ENCODE measurements around the gene ZBTB25.

Gene ZBTB25

DNA sequence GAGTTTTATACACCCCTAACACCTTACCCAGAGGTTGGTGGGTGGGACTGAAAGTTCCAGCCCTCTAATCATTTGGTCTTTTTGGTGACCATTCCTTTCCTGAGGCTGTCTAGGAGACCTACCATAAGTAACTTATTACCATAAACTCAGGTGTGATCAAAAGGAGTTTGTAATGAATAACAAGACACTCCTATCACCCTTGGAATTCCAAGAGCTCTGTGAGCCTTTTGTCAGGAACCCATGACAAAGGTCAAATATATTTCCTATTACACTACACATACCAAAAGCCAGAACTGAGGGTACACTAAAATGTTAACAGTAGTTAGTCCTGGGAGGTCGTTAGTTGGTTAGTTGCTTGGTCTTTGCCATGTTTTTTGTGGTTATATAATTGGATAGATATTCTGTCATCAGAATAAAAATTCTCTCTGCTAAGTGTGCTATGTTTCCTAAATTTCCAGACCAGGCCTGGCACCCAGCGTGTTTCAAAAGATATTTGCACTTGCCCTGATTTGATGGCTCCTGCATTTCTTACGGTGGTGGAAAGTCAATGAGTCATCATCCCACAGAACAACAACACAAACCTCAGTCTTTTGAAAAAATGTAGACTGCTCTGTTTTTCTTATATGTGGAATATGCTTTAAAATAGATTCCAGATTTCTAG is 65.3 kb downstream of the ZBTB25 start:
- DNase-seq (ENCODE audit: low read depth), result no peak
- TF ChIP-seq MYC (IDR thresholded peaks at IDR 0.05; ENCODE audit: low read depth, low read length) (no peak), POLR2A (IDR thresholded peaks at IDR 0.05; ENCODE audit: extremely low read depth, insufficient read length) (no peak)
- TF ChIP-seq, protein P1, sequence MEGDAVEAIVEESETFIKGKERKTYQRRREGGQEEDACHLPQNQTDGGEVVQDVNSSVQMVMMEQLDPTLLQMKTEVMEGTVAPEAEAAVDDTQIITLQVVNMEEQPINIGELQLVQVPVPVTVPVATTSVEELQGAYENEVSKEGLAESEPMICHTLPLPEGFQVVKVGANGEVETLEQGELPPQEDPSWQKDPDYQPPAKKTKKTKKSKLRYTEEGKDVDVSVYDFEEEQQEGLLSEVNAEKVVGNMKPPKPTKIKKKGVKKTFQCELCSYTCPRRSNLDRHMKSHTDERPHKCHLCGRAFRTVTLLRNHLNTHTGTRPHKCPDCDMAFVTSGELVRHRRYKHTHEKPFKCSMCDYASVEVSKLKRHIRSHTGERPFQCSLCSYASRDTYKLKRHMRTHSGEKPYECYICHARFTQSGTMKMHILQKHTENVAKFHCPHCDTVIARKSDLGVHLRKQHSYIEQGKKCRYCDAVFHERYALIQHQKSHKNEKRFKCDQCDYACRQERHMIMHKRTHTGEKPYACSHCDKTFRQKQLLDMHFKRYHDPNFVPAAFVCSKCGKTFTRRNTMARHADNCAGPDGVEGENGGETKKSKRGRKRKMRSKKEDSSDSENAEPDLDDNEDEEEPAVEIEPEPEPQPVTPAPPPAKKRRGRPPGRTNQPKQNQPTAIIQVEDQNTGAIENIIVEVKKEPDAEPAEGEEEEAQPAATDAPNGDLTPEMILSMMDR (IDR thresholded peaks at IDR 0.05; ENCODE audit: low read depth, low read length), result no peak
- TF ChIP-seq, protein P2, sequence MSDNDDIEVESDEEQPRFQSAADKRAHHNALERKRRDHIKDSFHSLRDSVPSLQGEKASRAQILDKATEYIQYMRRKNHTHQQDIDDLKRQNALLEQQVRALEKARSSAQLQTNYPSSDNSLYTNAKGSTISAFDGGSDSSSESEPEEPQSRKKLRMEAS (IDR thresholded peaks at IDR 0.05; ENCODE audit: low read depth, low read length), result no peak

DNA sequence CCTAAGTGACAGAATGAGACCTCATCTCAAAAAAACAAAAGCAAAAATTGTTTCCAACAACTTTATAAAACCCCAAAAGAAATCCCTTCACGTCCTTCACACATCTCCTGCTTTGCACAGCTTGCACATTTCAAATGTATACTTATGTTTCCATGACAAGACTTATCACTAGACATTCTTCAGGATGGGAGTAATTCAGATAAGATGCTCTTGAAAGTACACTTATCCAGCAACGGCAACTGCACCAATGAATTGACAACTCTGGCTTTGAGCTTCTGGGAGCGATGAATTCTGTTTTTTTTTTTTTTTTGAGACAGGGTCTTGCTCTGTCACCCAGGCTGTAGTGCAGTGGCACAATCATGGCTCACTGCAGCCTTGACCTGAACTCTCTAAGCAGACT is 69.1 kb downstream of the ZBTB25 start:
- H3K4me3 ChIP-seq (ENCODE audit: low read depth, low read length), result no peak overlapping the region
- TF ChIP-seq, protein P1 (IDR thresholded peaks at IDR 0.05; ENCODE audit: low read depth, low read length), result no peak
- TF ChIP-seq, protein P2 (IDR thresholded peaks at IDR 0.05; ENCODE audit: low read depth, low read length), result no peak
- TF ChIP-seq MYC (IDR thresholded peaks at IDR 0.05; ENCODE audit: low read depth, low read length) (no peak), POLR2A (IDR thresholded peaks at IDR 0.05; ENCODE audit: extremely low read depth, insufficient read length) (no peak)
- DNase-seq (ENCODE audit: low read depth), result no peak

More for the DNA sequence above, 65.3 kb downstream of the ZBTB25 start:
- H3K4me3 ChIP-seq (ENCODE audit: low read depth, low read length), result no peak overlapping the region

DNA sequence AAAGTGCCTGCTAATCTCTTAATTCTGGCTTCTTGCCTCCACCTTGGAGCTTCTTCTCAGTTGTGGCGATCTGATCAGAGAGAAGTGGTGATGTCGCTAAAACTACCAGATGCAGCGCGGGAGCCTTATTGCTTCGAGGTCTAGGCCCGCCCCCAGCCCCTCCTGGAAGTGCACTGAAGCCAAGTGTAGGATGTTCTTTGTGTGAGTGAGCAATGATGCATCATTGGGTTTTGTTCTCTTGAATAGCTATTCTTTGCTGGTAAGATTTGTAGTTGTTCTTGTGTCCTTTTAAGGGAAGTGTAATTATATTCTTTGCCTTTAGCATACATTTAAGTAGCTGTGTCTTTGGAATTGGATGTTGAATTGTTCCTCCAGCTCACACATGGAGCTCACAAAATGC is 79.7 kb downstream of the ZBTB25 start:
- TF ChIP-seq, protein P2 (IDR thresholded peaks at IDR 0.05; ENCODE audit: low read depth, low read length), result no peak
- TF ChIP-seq MYC (IDR thresholded peaks at IDR 0.05; ENCODE audit: low read depth, low read length) (no peak), POLR2A (IDR thresholded peaks at IDR 0.05; ENCODE audit: extremely low read depth, insufficient read length) (no peak)
- TF ChIP-seq, protein P1 (IDR thresholded peaks at IDR 0.05; ENCODE audit: low read depth, low read length), result no peak
- DNase-seq (ENCODE audit: low read depth), result no peak
- H3K4me3 ChIP-seq (ENCODE audit: low read depth, low read length), result no peak overlapping the region

DNA sequence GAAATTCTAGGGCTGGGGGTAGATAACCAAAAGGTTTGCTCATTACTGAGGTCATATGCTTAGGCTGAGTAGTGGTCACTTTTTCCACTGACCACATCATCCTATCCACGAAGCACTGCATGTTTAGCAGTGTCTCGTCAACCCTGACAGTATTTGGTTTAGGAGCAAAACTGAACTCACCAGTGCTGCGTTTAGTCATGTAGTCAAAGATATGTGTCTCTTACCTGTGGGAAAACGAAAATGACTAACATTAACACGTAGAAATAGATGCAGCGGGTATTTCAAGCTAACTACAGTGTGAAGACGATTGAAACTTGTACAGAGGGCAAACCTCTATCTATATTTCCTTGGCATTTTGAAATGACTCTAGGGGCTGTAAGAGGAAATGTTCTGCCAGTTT is 80.9 kb downstream of the ZBTB25 start:
- TF ChIP-seq, protein P1 (IDR thresholded peaks at IDR 0.05; ENCODE audit: low read depth, low read length), result no peak
- TF ChIP-seq MYC (IDR thresholded peaks at IDR 0.05; ENCODE audit: low read depth, low read length) (no peak), POLR2A (IDR thresholded peaks at IDR 0.05; ENCODE audit: extremely low read depth, insufficient read length) (no peak)
- TF ChIP-seq, protein P2 (IDR thresholded peaks at IDR 0.05; ENCODE audit: low read depth, low read length), result no peak

DNA sequence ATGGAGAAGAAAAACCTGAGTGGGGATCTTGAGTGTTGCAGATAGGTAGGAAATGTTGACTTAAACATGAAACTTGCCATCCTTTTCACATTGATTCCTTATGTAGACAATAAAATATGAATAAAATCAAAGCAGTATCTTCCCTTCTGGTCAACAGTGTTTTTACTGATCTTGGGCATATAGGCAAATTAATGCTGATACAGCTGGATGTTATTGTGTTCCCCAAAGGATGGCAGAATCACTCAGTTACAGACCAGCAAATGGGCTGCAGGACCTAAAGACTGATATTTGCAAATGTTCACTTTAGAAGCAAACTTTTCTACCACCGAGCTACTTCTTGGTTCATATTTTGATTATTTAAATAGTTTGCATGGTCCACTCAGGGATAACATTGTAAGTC is 81.6 kb downstream of the ZBTB25 start:
- no peak overlapping the region for H3K4me3 ChIP-seq (ENCODE audit: low read depth, low read length)
- DNase-seq (ENCODE audit: low read depth), result no peak
- TF ChIP-seq POLR2A (IDR thresholded peaks at IDR 0.05; ENCODE audit: extremely low read depth, insufficient read length) (no peak), MYC (IDR thresholded peaks at IDR 0.05; ENCODE audit: low read depth, low read length) (no peak)
- TF ChIP-seq, protein P1 (IDR thresholded peaks at IDR 0.05; ENCODE audit: low read depth, low read length), result no peak
- TF ChIP-seq, protein P2 (IDR thresholded peaks at IDR 0.05; ENCODE audit: low read depth, low read length), result no peak

More for the DNA sequence above, 80.9 kb downstream of the ZBTB25 start:
- H3K4me3 ChIP-seq (ENCODE audit: low read depth, low read length), result no peak overlapping the region
- DNase-seq (ENCODE audit: low read depth), result no peak
